Measurements from ENCODE around the gene BICRA.

BICRA gene

GRCh38 chr19:47679922-47680857, 71.3 kb downstream of the BICRA start:
- H3K27ac Mint-ChIP-seq = no peak overlapping the region
- H3K27me3 Mint-ChIP-seq = no peaks in the 10 kb centered on the region
- no peak overlapping the region for H3K4me3 Mint-ChIP-seq
- no peaks in the 10 kb centered on the region for H3K9me3 Mint-ChIP-seq (ENCODE audit: low read depth)
- H3K4me1 Mint-ChIP-seq (ENCODE audit: low read depth) = no peaks in the 10 kb centered on the region
- H3K36me3 Mint-ChIP-seq = peaks cover under 1% of the 10 kb centered on the region

GRCh38 chr19:47680858-47681332, 72.0 kb downstream of the BICRA start:
- Mint-ChIP-seq H3K4me1 (ENCODE audit: low read depth) (no peaks in the 10 kb centered on the region), H3K9me3 (ENCODE audit: low read depth) (no peaks in the 10 kb centered on the region), H3K27me3 (no peaks in the 10 kb centered on the region), H3K36me3 (peaks cover 2% of the 10 kb centered on the region), H3K4me3 (no peak overlapping the region), H3K27ac (no peak overlapping the region)

- Mint-ChIP-seq H3K36me3 (peaks cover 2% of the 10 kb centered on the region), H3K27ac (no peak overlapping the region), H3K27me3 (no peaks in the 10 kb centered on the region), H3K4me1 (ENCODE audit: low read depth) (no peaks in the 10 kb centered on the region), H3K9me3 (ENCODE audit: low read depth) (no peaks in the 10 kb centered on the region), H3K4me3 (no peak overlapping the region)
These were observed 72.5 kb downstream of the BICRA start for GRCh38 chr19:47681388-47681787.

DNA sequence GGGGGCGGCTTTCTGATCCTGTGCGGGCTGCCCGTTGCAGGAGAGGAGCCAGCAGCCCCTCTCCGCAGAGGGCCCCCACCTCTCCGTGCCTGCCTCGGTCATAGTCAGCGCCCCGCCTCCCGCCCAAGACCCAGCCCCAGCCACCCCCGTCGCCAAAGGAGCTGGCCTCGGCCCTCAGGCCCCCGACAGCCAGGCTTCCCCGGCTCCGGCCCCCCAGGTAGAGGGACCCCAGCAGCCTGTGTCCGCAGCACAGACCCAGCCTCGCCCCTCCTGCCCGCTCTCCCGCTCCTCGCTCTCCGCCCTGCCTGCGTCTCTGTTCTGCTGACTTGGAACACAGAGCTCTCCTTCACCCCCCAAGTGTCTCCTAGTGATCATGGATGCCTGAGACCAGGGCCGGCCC, 73.0 kb downstream of the BICRA start:
- no peak overlapping the region for H3K4me3 Mint-ChIP-seq
- no peaks in the 10 kb centered on the region for H3K4me1 Mint-ChIP-seq (ENCODE audit: low read depth)
- H3K27ac Mint-ChIP-seq = no peak overlapping the region
- H3K36me3 Mint-ChIP-seq = peaks cover 2% of the 10 kb centered on the region
- no peaks in the 10 kb centered on the region for H3K27me3 Mint-ChIP-seq
- no peaks in the 10 kb centered on the region for H3K9me3 Mint-ChIP-seq (ENCODE audit: low read depth)

DNA sequence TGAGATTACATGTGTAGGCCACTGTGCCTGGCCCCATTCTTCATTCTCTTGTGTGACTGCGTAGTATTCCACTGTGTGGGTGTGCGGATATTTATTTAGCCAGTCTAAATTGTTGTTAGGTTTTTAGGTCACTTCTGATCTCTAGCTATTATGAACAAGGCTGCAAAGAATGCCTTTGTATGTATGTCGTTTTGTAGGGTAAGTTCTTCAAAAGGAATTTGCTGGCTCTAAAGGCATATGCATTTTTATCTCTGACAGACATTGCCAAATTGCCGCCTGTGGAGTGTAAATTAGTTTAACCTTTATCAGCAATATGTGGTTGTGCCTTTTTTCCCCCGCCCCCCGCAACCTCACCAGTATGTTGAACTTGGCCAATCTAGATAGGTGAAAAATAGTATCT, 74.0 kb downstream of the BICRA start:
- no peaks in the 10 kb centered on the region for H3K4me1 Mint-ChIP-seq (ENCODE audit: low read depth)
- no peak overlapping the region for H3K27ac Mint-ChIP-seq
- peaks cover 2% of the 10 kb centered on the region for H3K36me3 Mint-ChIP-seq
- H3K27me3 Mint-ChIP-seq = no peaks in the 10 kb centered on the region
- no peak overlapping the region for H3K4me3 Mint-ChIP-seq
- H3K9me3 Mint-ChIP-seq (ENCODE audit: low read depth) = no peaks in the 10 kb centered on the region

GRCh38 chr19:47686679-47687450, 77.9 kb downstream of the BICRA start:
- no peak overlapping the region for H3K4me3 Mint-ChIP-seq
- peaks cover 2% of the 10 kb centered on the region for H3K36me3 Mint-ChIP-seq
- H3K27ac Mint-ChIP-seq = no peak overlapping the region
- H3K4me1 Mint-ChIP-seq (ENCODE audit: low read depth) = no peaks in the 10 kb centered on the region
- no peaks in the 10 kb centered on the region for H3K9me3 Mint-ChIP-seq (ENCODE audit: low read depth)
- no peaks in the 10 kb centered on the region for H3K27me3 Mint-ChIP-seq

GRCh38 chr19:47687906-47688305, 79.0 kb downstream of the BICRA start:
- H3K36me3 Mint-ChIP-seq = peaks cover 2% of the 10 kb centered on the region
- no peaks in the 10 kb centered on the region for H3K9me3 Mint-ChIP-seq (ENCODE audit: low read depth)
- no peak overlapping the region for H3K4me3 Mint-ChIP-seq
- no peaks in the 10 kb centered on the region for H3K27me3 Mint-ChIP-seq
- peak overlapping the region; percentile 16 for H3K27ac Mint-ChIP-seq
- no peaks in the 10 kb centered on the region for H3K4me1 Mint-ChIP-seq (ENCODE audit: low read depth)

DNA sequence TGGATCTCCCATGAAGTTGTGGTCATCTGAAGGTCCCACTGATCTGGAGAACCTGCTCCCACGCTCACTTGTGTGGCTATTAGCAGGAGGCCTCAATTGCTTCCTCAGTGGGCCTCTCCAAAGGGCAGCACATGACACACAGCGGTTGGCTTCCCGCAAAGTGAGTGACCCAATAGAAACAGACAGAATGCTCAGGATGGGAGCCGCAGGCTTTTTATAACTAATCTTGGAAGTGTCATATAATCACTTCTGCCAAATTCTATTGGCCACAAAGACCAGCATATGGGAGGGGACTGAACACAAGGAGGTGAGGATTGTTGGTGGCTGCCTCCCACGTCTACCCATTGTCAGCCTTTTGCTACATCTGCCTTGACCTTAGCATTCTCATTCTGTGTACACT, 82.2 kb downstream of the BICRA start:
- no peaks in the 10 kb centered on the region for H3K4me1 Mint-ChIP-seq (ENCODE audit: low read depth)
- no peak overlapping the region for H3K27ac Mint-ChIP-seq
- H3K36me3 Mint-ChIP-seq = no peaks in the 10 kb centered on the region
- H3K27me3 Mint-ChIP-seq = no peaks in the 10 kb centered on the region
- H3K9me3 Mint-ChIP-seq (ENCODE audit: low read depth) = no peaks in the 10 kb centered on the region
- no peak overlapping the region for H3K4me3 Mint-ChIP-seq

DNA sequence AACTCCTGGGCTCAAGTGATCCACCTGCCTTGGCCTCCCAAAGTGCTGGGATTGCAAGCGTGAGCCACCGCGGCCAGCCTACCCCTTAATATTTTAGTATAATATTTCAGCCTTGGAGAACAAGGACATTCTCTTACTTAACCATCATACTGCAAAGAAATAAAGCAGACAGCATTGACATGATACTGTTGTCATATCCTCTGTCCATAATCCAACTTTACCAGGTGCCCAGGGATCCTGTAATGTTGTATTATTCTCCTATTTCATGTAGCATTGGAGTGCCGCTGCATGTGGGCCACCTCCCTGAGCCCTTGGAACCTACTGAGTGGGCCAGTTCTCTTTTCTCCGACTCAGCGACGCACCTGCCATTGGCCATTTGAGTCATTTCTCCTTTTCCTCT, 82.8 kb downstream of the BICRA start:
- Mint-ChIP-seq H3K27ac (no peak overlapping the region), H3K9me3 (ENCODE audit: low read depth) (no peaks in the 10 kb centered on the region), H3K4me3 (no peak overlapping the region), H3K36me3 (no peaks in the 10 kb centered on the region), H3K27me3 (no peaks in the 10 kb centered on the region), H3K4me1 (ENCODE audit: low read depth) (no peaks in the 10 kb centered on the region)

- H3K27ac Mint-ChIP-seq = no peak overlapping the region
- no peaks in the 10 kb centered on the region for H3K36me3 Mint-ChIP-seq
- H3K9me3 Mint-ChIP-seq (ENCODE audit: low read depth) = no peaks in the 10 kb centered on the region
- H3K27me3 Mint-ChIP-seq = no peaks in the 10 kb centered on the region
- no peak overlapping the region for H3K4me3 Mint-ChIP-seq
- H3K4me1 Mint-ChIP-seq (ENCODE audit: low read depth) = no peaks in the 10 kb centered on the region
These were observed 84.6 kb downstream of the BICRA start for GRCh38 chr19:47693489-47693888.

DNA sequence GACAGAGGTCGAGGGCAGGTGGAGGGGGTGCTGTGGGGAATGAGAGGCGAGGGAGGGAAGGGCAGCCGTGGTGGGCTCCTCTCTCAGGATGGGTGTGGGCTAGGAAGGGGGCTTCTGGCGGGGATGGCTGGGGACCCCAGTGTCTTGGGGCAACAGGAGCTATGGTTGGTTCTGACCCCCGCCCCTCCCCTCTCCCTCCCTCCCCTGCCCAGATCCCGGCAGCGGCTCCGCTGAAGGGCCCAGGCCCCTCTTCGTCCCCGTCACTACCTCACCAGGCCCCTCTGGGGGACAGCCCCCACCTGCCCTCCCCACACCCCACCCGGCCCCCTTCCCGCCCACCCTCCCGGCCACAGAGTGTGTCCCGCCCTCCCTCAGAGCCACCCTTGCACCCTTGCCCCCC, 85.0 kb downstream of the BICRA start:
- H3K4me1 Mint-ChIP-seq (ENCODE audit: low read depth) = no peaks in the 10 kb centered on the region
- no peaks in the 10 kb centered on the region for H3K9me3 Mint-ChIP-seq (ENCODE audit: low read depth)
- H3K27ac Mint-ChIP-seq = no peak overlapping the region
- H3K4me3 Mint-ChIP-seq = no peak overlapping the region
- no peaks in the 10 kb centered on the region for H3K36me3 Mint-ChIP-seq
- H3K27me3 Mint-ChIP-seq = no peaks in the 10 kb centered on the region

GRCh38 chr19:47694466-47695273, 85.7 kb downstream of the BICRA start:
- H3K4me1 Mint-ChIP-seq (ENCODE audit: low read depth) = no peaks in the 10 kb centered on the region
- no peaks in the 10 kb centered on the region for H3K9me3 Mint-ChIP-seq (ENCODE audit: low read depth)
- no peak overlapping the region for H3K4me3 Mint-ChIP-seq
- H3K27me3 Mint-ChIP-seq = no peaks in the 10 kb centered on the region
- no peaks in the 10 kb centered on the region for H3K36me3 Mint-ChIP-seq
- H3K27ac Mint-ChIP-seq = no peak overlapping the region

DNA sequence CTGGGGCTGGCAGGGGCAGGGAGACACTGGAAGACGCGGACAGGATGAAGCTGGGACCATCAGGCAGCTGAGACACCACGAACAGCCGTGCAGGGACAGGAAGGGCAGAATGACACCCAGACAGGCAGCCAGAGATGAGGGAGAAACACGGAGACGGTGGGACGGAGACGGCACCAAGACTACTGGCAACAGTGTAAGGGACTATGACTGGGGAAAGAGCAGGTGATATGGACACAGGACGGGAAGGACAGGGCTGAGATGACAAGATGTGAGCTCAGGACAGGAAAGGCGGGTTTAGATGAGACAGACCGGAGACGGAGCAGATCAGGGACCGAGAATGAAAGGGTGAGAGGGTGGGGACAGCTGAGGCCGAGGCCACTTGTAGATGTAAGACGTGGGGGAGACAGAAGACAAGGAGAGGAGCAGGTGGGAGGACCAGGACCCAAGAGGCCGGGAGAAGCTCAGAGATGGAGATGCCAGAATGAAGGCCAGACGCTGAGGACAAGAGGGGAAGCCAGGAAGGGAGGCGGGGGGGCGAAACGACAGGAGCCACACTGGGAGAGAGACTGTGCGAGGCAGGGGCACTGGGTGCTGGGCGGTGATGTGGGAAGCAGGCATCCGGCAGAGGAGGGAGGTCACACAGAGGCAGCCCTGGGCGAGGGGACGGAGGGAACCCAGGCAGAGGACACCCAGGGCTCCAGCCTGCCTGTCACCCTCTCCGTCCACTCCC, 86.8 kb downstream of the BICRA start:
- Mint-ChIP-seq H3K27me3 (no peaks in the 10 kb centered on the region), H3K4me3 (no peak overlapping the region), H3K9me3 (ENCODE audit: low read depth) (no peaks in the 10 kb centered on the region), H3K36me3 (no peaks in the 10 kb centered on the region), H3K4me1 (ENCODE audit: low read depth) (no peaks in the 10 kb centered on the region), H3K27ac (no peak overlapping the region)

DNA sequence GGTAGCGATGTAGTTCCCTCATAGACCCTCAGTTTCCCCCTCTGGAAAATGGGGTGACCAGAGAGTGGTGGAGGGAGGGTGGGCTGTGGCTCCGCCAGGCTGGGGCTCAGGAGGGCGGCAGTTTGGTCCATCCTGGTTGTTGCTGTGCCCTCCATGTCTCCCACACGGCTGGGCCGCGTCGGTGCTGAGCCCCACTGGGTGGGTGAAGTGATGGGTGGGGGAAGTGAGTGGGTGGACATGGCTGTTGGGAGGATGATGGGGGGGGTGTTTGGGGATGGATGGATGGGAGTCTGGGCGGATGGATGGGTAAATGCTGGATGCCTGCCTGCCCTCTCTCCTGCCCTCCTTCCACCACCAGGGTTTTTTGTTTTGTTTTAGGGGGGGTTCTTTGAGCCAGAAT, 87.7 kb downstream of the BICRA start:
- no peaks in the 10 kb centered on the region for H3K36me3 Mint-ChIP-seq
- H3K4me1 Mint-ChIP-seq (ENCODE audit: low read depth) = no peaks in the 10 kb centered on the region

More for the DNA sequence above, 87.7 kb downstream of the BICRA start:
- no peak overlapping the region for H3K4me3 Mint-ChIP-seq
- no peak overlapping the region for H3K27ac Mint-ChIP-seq
- H3K27me3 Mint-ChIP-seq = no peaks in the 10 kb centered on the region
- no peaks in the 10 kb centered on the region for H3K9me3 Mint-ChIP-seq (ENCODE audit: low read depth)
